ENCODE data around the gene SNURF.
"Not testable (repeated sequence)": the region's sequence is repeated elsewhere in the genome, so short reads cannot be mapped to it uniquely, and the experiment has no call there.

SNURF gene, protein sequence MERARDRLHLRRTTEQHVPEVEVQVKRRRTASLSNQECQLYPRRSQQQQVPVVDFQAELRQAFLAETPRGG

DNA sequence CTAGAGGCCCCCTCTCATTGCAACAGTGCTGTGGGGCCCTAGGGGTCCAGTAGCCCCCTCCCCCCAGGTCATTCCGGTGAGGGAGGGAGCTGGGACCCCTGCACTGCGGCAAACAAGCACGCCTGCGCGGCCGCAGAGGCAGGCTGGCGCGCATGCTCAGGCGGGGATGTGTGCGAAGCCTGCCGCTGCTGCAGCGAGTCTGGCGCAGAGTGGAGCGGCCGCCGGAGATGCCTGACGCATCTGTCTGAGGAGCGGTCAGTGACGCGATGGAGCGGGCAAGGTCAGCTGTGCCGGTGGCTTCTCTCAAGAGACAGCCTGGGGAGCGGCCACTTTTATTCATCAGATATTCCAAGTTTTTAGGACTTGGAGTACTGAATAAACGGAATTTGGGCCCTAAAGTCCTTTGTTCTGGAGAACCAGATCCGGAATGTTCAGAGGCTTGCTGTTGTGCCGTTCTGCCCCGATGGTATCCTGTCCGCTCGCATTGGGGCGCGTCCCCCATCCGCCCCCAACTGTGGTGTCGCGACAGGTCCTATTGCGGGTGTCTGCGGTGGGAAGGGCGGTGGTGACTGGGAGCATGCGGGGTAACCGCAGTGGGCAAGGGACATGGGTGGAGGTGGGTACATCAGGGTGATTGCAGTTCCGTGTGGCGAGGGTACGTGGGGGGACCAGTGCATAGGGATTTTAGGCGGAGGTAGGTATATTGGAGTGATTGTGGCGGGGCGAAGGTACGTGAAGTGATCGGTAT, at the start of gene SNURF, which contains the start of gene SNRPN:
Gene SNURF (plus strand): TSS at position 205 of the 748 bp plus-strand sequence. CDS start 62 bp downstream, at position 267.
Gene SNRPN (plus strand): TSS at position 205 of the 748 bp plus-strand sequence. CDS start 19,467 bp downstream, outside the sequence.
- peak; percentile 85 for DNase-seq

DNA sequence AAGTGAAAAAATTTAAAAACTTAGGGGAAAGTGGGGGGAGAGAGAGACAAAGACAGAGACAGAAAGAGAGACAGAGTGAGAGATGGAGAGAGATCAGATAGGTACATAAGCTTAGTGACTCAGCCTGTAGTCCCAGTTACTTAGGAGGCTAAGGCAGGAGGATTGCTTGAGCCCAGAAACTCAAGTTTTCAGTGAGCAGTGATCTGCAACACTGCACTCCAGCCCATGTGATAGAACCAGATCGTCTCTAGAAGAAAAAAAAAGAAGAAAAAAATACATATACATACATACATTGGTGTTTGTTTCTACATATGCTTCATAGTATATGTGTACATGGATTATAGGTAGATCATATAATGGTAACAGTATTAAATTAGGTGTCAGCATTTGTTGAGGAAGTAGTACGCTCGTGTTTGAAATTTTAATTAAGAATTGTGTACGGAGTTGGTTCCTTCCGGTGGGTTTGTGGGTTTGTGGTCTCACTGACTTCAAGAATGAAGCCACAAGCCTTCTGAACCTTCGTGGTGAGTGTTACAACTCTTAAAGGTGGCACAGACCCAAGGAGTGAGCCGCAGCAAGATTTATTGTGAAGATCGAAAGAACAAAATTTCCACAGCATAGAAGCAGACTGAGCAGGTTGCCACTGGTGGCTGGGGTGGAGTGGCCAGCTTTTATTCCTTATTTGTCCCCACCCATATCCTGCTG, 38.3 kb upstream of the SNURF start:
- no peak for DNase-seq

DNA sequence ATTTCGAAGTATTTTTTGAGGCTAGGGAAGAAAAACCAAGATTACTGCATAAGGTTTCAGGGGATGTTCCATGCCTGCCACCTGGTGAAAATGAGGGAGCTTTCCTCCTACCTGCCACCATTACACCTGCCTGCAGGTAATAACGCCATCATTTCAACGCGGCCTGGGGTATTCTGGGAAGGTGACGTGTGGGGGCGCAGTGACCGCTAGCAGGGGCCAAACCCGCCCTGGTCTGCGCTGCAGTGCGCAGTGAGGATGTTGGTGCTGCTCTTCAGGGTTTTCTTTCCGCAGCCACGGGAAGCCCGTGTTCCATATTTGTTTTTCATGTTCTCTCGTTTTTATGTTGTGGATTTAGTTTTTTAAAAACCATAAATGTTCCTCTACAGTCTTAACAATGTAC, 37.4 kb upstream of the SNURF start:
- no peak for DNase-seq

DNA sequence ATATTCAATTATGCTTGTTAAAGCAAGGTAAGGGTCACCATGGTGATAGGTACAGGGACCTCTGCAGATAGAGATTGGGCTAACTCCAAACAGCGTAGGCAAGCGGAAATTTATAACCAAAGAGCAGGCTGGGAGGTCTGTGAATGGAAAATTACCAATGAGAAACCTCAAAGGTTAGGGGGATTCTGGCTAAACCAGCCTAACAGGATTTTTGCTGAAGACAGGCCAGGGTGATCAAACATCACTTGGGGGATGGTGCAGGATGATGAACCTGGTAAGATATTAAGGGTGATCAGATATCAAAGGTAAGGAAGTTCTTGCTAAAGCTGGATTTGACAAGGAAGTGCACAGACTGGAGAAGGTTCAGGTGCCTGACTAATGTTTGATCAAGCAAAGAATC, 35.3 kb upstream of the SNURF start:
- DNase-seq, result no peak

DNA sequence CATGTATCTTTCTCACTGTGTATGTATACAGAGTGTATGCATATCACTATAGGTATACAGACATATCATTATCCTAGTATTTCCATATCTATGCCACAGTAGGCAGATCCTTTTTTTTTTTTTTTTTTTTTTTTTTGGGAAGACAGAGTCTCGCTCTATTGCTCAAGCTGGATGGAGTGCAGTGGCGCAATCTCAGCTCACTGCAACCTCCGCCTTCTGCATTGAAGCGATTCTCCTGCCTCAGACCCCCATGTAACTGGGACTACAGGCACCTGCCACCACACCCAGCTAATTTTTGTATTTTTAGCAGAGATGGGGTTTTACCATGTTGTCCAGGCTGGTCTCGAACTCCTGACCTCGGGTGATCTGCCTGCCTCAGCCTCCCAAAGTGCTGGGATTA, 32.0 kb upstream of the SNURF start:
- not testable (repeated sequence) for DNase-seq

DNA sequence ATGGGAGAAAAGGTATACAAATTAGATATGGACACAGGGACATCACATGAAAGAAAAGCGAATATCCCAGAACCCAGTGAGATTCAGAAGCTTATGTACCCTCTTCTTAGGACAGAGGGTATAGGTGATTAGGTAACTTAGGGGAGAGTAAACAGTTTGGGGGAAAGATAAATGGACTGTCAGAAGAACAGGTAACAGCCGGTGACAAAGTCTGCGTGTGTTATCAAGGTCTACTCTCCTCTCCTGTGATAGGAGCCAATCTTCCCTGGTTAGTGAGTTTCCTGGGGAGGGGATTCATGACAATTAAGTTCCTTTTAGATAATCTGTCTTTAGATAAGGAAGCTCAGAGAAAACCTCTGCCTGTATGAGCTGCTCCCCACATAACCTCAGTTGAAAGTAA, 30.6 kb upstream of the SNURF start:
- no peak for DNase-seq

DNA sequence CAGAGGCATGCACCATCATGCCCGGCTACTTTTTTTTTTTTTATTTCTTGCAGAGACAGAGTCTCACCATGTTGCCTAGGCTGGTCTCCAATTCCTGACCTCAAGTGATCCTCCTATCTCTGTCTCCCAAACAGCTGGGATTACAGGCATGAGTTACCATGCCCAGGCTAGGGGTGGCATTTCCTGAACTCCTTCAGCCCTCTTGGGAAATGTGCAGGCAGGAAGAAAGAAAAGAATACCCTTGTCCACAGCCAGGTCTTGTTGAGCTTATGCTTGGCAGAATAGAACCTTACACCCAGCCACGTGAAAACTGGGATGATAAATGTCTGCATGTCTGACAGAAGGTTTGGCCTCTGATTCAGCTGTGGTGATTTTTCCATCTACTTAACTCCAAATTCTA, 30.2 kb upstream of the SNURF start:
- DNase-seq, result no peak

DNA sequence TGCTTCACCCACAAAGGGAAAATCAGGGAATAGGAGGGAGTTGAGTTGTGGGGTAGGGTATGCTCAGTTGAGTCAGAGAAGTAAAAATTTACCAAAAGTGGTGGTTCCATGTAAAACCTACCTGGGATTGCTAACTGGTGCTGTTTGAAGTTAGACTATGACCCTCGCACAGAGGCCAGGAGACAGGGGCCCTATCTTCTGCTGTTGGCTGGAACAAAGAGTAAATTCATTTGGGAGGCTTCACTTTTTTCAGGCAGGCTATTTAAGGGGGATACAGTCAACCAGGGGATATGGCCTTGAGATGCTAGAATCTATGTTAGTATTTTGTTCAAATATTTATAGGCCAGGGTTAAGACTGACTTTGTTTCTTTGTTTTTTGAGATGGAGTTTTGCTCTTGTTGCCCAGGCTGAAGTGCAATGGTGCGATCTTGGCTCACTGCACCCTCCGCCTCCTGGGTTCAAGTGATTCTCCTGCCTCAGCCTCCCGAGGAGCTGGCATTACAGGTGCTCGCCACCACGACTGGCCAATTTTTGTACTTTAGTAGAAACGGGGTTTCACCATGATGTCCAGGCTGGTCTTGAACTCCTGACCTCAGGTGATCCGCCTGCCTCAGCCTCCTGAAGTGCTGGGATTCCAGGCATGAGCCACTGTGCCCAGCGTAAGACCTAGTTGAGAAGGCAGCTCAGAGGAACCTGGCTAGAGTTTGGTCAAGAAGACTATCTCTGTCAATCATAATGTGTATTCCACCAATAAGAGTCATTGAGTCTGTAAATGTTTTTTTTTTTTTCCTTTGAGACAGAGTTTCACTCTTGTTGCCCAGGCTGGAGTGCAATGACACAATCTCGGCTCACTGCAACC, 22.7 kb upstream of the SNURF start:
- not testable (repeated sequence) for DNase-seq

DNA sequence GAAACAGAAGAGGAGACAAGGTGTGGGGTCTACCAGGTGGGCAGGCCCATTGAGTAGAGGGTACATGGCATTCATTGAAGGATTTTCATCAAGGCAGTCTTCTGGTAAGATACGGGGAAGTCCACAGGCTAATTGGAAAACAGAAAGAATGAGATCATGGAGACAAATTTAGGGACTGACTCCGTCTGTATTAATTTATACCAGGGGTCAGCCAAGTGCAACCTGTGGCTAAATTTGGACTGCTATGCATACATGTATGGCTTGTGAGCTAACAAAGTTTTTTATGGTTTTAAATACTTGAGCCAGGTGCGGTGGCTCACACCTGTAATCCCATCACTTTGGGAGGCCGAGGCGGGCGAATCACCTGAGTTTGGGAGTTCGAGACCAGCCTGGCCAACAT, 21.1 kb upstream of the SNURF start:
- no peak for DNase-seq

DNA sequence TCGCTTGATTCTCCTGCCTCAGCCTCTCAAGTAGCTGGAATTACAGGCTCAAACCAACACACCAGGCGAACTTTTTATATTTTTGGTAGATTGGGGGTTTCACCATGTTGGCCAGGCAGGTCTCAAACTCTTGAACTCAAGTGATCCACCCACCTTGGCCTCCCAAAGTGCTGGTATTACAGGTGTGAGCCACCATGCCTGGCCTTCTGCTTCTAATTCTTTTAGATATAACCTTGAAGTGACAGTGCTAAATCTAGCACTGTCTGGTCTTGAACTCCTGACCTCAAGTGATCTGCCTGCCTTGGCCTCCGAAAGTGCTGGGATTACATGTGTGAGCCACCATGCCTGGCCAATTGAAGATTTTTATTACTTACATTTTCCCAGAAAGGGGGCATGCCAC, 16.6 kb upstream of the SNURF start:
- DNase-seq, result not testable (repeated sequence)

DNA sequence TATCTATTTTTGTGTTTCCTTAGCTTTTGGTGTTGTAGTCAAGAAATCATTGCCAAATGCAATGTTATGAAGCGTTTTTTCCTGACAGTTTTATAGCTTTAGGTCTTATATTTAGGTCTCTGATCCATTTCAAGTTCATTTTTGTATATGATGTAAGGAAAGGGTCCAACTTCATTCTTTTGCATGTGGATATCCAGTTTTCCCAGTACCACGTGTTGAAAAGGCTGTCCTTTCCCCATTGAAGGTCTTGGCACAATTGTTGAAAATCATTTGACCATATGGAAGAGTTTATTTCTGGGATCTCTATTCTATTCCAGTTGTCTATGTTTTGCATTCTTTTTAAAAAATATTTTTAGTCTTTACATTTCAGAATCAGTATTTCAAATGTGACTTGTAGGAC, 14.6 kb upstream of the SNURF start:
- no peak for DNase-seq

DNA sequence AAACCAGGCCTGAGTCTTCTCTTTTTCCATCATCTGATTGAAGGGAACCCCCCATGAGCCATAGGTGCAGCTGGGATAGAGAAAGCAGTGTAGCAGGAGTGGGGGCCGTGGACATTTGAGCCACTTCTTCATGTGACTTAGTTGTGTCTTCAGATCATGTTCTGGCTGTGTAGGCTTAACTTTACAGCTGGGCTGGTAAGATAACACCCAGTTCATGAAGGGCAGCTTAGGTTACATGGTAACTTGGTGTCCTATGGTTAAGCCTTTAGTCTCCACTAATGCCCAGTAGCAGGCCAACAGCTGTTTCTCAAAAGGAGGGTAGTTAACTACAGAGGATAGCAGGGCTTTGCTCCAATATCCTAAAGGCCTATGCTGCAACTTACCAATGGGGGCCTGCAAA, 11.4 kb upstream of the SNURF start:
- DNase-seq, result no peak

DNA sequence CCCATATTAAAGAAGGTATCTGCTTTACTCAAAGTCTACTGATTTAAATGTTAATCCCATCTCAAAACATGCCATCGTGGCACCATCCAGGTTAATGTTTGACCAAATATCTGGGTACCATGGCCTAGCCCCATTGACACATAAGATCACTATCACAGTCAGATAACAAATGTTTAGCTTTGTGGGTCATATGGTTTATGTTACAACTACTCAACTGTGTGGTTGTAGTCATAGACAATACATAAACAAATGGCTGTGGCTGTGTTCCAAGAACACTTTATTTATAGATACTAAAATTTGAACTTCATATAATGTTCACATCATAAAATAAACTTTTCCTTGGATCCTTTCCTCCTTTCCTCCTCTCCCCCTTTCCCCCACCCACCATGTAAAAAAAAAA, 9.8 kb upstream of the SNURF start:
- no peak for DNase-seq

DNA sequence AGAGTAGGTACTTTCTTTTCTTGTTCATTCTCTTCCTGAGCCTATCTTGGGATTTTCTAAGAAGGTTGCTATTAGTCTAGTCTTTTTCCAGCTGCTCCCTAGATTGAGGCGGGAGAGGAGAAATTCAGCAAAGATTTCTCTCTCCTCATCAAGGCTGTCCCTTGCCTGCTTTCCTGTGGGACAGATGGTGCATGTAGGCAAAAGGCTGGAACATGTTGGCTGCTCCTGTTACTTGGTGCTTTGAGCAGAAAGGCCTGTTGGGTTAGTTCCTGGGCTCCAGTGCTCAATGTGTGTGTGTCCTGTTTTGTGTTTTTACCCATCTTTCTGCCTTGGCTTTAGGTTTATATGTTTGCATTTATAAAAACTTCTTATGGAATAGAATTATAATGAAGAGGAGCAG, 9.1 kb upstream of the SNURF start:
- DNase-seq, result no peak

DNA sequence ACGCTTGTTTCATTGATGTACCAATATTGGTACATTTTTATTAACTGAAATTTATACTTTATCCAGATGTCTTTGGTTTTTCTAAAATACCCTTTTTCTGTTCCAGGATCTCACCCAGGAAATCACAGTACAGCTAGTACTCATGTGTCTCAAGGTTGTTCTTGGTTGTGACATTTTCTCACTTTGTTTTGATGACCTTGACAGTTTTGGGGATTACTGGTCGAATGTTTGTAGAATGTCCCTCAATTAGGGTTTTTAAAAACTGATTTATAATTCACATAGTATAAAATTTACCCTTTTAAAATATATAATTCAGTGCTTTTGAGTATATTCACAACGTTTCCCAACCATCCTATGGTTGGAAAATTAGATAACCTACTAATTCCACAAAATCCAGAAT, 6.3 kb upstream of the SNURF start:
- no peak for DNase-seq

DNA sequence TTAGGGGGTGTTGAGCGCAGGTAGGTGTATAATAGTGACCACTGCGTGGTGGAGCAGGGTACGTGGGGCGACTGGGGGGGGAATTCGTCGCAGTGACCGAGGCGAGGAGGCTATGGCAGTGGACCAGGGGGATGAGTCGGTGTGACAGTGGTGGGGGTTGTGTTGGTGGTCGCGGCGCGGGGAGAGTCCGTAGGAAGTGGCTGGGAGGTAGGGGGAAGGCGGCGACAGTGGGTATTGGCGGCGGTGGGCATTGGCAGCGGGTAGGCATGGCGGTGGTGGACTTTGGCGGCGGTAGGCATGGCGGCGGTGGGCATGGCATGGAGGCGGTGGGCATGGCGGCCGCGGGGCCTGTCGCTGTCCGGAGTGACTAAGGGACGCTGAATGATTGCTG, 739 bp downstream of the SNURF start:
- peak; percentile 42 for DNase-seq

DNA sequence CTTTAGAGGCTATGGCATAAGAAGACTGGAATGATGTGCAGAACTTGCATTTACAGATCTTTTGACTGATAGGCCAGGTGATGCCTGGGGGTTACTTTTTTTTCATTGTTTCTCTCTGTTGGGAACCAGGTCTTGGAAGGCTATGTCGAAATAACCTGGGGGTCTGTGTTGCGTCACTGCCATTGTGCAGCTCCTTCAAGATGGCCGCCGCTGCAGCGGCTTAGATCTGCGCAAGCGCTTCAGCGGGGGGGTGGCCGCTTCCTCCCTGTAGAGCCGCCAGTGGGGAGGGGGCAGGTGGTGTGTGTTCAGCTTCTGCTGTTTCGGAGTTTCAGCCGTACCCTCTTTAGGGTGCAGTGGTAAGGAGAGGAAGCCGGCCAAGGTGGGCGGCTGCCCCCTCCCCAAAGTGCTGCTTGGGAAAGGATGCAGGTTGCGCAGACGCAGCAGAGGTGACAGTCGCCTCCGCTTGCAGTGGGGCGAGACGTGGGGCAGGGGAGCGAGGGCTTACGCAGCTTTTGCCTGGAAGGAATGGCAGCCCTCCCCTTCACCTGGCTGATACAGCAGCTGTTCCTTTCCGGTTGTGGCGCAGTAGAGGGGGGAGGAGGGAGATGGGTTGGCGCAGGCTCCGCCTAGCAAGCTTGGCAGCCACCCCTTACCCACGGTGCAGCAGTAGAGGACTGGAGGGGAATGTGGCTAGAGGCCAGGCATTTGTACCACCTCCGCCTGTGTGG, 1.5 kb downstream of the SNURF start:
- peak; percentile 93 for DNase-seq

DNA sequence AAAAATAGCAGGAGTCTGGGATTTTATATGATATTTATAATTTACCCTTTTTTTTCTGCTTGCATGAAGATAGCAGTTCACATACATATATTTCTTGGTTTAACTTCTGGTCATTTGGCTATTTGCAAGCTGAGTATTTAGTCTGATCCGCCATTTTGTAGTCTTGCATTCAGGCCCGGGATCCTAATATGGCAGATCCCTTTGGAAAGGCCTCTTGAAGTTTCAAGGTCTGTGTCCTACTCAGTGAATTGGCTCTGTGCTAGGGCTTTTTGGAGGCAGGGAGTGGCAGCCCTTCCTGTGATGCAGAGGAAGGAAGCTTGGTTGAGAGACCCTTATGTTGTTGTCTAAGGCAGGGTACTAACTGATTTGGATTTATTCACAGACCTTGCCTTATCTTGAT, 2.9 kb downstream of the SNURF start:
- no peak for DNase-seq

DNA sequence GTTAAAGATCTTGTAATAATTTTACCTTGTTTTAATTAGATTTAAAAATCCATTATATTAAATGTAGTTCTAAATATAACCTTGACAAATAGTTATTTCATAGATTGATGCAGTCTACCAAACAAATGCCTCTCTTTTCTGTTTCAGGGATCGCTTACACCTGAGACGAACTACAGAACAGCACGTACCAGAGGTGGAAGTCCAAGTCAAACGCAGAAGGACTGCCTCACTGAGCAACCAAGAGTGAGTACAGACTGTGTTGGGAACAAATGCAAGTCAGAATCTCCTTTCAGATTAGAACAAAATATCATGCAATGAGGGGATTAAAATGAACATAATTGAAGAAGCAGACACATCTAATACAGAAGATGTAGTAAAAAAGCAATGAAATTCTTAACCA, 7.2 kb downstream of the SNURF start:
- DNase-seq, result no peak

DNA sequence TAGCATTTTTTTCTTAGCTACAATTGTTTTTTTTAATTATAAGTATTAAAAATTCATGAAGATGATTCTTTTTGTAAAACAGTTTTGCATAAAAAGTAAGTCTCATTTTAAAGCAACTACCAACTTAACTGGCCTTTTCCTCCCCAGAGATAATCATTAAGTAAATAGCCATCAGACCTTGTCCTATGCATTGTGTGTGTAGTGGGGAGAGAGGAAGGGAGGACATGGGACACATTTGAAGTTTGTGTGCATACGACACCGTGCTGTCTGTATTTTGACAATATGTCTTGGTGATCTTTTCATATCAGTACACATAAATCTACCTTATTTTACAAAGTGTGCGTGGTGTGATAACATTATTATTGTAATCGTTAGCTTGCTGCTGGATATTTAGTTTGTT, 8.1 kb downstream of the SNURF start:
- no peak for DNase-seq

DNA sequence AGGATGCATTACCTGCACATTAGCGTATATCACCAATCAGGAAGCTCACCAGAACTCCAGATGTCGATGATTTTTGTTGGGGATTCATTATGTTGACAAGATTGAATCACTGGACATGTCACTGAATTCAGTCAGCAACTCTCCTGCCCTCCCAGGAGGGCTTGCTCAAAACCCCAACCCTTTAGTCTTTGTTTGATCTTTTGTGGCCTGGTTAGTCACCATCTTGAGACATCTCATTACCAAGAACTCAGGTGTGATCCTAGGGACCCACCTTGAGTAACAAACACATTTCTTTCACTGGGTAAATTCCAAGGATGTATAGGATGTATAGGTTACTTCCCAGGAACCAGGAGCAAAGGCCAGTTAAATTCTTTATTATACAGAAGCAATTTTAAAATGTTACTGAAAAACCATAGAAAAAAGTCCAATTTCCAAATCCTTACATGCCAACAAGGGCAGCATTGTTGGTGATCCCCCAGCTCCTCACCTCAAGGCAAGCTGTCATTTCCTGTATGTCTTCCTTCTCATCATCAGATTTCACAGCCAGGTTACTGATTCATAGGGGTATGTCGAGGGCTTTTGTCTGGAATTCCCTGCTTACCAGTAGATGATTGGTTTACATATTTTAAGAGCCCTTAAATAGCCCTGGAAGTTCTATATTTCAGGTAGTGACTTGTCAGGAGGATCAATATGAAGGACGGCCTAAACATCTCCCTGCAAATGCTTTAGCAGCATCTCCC, 11.7 kb downstream of the SNURF start:
- DNase-seq, result no peak

DNA sequence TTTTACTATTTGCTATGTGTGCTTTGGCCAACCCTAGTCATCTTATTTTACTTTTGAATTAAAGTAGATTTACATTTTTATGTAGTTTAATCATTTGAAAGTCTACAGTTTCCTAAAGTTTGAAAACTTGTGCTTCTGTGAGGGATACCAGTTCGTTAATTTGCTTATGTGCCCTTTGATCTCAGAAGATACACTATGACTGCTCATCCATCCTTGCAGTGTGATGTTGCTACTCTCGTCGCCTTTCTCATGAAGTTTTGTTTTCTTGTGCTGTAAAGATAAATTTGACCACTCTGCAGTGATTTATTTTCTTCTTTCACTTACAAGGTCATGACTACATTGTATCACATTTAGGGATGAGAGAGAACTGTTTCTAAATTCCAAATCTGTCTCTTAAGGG, 16.3 kb downstream of the SNURF start:
- DNase-seq, result no peak

All from NCI-H69 (cell line).